Right forelimb (tissue), 1 donor: ENCODE results near the gene CAD.

Experiments
- DNase-seq: peaks from one replicate; pipeline ENCODE4 v3.0.0-alpha.2; 2018

CAD gene

GRCh38 chr2:27199241-27199640 is 17.9 kb upstream of the CAD start:
- DNase-seq: no peak

DNA sequence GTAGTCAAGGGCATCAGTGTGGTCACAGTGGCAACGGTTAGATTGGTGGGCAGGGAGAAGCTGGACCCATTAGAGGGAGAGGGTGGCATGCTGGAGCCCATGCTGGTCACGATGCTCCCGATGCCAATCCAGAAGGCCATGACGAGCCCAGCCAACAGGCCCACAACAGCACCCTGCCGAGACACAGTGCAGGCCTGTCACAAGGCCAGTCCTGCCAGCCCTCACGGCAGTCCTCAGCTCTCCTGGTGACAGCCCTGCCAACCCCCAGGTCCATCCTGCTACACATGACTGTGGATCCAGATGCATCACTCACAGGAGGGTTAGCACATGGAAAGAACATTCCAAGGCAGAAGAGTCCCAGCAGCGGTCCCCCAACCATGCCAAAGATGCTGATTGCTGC is 15.5 kb upstream of the CAD start:
- DNase-seq: no peak

- DNase-seq: no peak
Measured at GRCh38 chr2:27202854-27203253, 14.3 kb upstream of the CAD start.

- DNase-seq: no peak
Measured at GRCh38 chr2:27203741-27204140, 13.4 kb upstream of the CAD start.

DNA sequence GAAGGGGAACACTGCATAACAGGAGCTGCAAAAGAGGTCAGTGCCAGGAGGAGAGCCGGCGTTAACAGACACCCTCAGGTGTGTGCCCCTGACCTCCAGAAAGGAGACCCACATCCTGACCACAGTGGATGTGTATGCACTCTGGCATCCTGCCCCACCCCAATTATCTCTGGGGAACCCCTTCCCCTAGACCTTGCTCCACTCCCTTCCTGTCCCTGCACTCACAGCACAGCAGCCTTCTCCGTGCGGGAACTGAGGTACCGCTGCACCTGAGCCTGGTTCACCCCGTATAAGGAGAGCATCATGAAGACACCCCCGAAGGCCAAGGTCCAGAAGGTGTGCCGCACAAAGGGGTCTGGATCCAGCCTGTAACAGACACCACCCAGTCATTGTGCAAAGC is 12.6 kb upstream of the CAD start:
- no peak for DNase-seq

- DNase-seq: no peak
Measured at GRCh38 chr2:27205206-27205605, 12.0 kb upstream of the CAD start.

DNA sequence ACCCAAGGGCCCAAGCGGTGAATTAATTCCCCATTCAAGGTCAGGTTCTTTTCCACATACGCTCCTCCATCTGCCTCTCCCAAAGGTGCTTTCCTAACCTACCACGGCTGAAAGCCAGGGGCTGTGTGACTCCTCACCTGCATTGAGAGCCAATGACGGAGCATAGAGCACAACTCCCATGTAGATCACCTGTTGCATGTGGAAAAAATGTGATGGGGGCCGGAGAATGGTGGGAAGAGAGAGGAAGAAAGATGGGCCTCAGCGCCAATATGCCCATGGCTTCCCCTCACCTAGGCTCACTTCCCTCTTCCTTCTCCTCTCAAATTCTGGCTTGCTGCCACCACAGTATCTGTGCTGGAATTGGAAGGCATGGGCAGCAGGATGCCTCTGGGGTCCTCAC is 10.8 kb upstream of the CAD start:
- DNase-seq: no peak

DNA sequence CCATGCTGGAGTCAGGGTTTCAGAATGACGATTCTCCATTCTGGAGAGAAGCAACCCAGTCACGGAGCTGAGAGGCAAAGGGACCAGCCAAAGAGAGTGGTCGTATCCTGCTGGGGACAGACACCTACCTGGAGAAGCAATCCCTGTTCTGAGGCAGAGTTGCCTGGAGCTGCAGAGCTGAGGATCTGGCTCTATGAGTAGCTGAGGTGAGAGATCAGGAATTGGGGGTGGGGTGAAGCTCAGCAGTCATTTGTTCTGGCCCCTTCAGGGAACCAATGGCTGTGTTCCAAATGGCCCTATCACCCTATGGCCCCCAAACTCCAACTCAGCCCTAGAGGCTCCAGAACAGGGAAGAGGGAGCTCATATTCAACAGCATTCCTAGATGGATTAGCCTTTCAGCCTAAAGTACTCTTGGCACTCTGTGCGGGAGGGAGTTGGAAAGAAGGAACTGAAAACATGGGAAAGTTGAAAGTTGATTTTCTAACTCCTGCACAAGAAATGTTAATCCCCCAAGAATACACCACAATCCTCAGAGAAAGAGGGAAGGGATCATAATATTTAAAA is 8.6 kb upstream of the CAD start:
- DNase-seq: no peak

GRCh38 chr2:27209621-27210401 is 7.4 kb upstream of the CAD start:
- no peak for DNase-seq

GRCh38 chr2:27211241-27211942 is 5.8 kb upstream of the CAD start:
- peak; percentile 33 for DNase-seq

DNA sequence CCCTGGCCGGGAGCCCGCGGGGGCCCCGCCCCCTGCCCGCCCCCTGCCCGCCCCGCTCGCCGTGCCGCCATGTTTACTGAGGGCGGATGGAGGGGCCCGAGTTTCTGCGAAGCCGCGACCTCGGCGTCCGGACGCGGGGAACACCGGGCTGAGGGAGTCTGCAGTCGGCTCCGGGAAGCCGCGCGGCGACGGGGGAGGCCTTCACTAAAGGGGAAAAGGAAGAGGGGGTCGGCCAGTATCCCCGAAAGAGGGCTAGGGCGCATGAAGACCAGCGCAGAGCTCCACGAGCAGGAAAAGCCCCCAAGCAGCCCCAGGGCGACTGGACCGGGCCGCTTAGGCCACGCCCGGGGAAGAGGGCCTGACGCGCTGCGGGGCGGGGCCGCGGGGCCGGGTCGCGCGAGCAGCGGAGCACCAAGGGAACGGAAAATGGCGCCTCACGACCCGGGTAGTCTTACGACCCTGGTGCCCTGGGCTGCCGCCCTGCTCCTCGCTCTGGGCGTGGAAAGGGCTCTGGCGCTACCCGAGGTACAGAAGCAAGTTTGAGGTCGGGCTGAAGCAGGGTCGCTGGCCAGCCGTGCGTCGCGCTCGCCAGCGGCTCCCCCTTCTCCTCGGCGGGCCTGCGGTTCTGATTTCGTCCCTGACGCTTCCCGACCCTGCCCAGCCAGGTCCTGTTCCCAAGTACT is 5.1 kb upstream of the CAD start, which contains the start of the genes ATRAID and SLC5A6:
TSS of gene ATRAID (plus strand) at position 99 of the 683 bp plus-strand sequence. CDS start at position 427, 328 bp downstream.
TSS of gene SLC5A6 (minus strand) at position 326 of the 683 bp plus-strand sequence. CDS start 4,618 bp downstream, outside the sequence.
- peak; percentile 95 for DNase-seq

GRCh38 chr2:27212626-27213471 is 4.3 kb upstream of the CAD start:
- no peak for DNase-seq

- DNase-seq: no peak
Measured at GRCh38 chr2:27214941-27215340, 2.2 kb upstream of the CAD start.

- peak; percentile 51 for DNase-seq
Measured at GRCh38 chr2:27216416-27217137, 592 bp upstream of the CAD start.

DNA sequence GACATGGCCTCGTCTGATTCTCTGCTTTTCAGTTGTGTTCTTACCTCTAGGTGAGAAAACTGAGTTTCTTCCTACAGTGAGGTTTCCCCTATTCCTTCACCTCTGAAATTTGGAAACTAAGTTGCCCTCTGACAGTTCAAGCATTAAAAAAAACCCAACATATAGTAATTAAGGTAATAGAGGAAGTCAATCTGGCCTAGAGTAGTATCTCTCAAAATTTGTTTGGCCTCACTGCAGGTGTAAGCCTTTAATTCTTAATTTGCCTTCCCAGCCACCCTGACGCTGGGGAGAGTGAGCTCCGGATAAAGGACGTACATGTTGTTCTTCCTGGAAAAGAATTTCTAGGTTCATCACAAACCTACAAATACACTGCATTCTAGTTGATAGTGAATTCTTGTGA is 1.4 kb downstream of the CAD start:
- no peak for DNase-seq

GRCh38 chr2:27219091-27219490 is 1.9 kb downstream of the CAD start:
- DNase-seq: no peak

GRCh38 chr2:27220091-27220490 is 2.9 kb downstream of the CAD start:
- DNase-seq: no peak

DNA sequence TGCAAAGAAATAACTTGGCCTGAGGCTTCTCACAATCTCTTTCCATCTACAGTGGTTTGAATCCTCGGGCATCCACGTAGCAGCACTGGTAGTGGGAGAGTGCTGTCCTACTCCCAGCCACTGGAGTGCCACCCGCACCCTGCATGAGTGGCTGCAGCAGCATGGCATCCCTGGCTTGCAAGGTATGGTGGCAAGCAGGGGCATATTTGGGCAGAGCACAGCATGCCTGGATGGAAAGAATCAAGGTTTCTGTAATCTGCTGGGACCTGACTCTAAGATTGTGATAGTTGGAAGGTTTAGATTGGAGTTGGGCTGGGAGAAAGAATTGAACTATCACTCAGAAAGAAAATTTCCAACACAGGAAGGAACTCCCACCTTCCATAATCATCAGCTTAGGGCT is 4.0 kb downstream of the CAD start:
- DNase-seq: no peak

DNA sequence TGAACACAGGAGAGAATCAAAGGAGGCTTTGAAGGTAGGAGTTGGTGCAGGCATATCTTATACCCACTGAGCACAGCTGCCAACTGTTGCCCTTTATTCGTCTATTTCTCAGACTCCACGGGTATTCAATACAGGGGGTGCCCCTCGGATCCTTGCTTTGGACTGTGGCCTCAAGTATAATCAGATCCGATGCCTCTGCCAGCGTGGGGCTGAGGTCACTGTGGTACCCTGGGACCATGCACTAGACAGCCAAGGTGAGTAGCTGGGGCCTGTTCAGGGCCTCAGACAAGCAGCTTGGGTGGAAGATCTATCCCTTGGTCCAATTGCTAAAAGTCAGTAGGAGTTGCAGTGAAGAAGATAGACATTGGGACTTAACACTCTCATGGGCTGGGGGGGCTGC is 5.2 kb downstream of the CAD start:
- DNase-seq: no peak

DNA sequence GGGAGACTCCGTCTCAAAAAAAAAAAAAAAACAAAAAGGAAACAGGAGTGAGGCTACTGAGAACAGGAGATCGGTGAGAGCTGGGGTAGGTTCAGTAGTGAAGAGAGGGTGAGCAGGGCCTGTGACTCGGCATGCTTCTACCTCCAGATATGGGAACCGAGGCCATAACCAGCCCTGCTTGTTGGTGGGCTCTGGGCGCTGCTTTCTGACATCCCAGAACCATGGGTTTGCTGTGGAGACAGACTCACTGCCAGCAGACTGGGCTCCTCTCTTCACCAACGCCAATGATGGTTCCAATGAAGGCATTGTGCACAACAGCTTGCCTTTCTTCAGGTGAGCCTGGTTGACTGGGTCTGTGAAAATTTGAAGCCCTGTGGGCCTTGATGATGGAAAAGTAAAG is 6.2 kb downstream of the CAD start:
- no peak for DNase-seq

DNA sequence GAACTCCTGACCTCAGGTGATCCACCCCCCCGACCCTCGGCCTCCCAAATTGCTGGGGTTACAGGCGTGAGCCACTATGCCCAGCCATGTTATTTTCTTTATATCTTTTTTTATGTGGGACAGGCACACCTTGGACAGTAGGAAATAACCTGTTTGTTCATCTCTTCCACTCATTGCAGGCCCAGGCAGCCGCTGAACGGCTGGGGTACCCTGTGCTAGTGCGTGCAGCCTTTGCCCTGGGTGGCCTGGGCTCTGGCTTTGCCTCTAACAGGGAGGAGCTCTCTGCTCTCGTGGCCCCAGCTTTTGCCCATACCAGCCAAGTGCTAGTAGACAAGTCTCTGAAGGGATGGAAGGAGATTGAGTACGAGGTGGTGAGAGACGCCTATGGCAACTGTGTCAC is 8.4 kb downstream of the CAD start:
- no peak for DNase-seq

DNA sequence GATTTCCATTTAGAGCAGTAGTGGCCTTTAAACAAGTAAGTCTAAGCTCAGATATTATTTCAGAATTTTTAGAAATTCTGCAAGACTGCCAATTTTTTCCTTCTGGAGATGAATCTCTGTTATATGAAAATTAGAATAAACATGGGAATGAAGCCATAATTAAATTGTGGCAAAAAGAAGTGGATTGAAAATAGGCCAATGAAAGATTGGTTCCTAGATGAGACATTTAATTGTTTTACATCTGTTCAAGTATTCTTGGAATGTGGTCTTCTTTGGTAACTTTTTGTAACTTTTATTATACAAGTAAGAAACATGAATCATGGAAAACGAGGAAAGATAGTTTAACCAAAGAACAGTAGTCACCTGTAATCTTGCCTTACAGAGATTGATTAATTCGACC is 10.3 kb downstream of the CAD start:
- no peak for DNase-seq
